Peyer's patch (tissue), 4 donors: ENCODE data around the gene UQCR11. TPM values are rescaled to one million over a fixed set of nuclear protein-coding genes. Genes with fewer than 3 reads are reported as not detected.

Experiments
- DNase-seq, 3 donors: peaks; one replicate each; pipeline ENCODE4 v3.0.0-alpha.2; 2017 to 2019
- H3K27ac ChIP-seq, 4 donors: fragments of 200-600 bp; sonication (generic); one replicate each; pipeline ENCODE4 v1.5.1; 2016 to 2019
- H3K27me3 ChIP-seq, 2 donors: fragments of 200-600 bp; sonication (generic); one replicate each; pipeline ENCODE4 v1.5.1; 2019
- H3K36me3 ChIP-seq, 3 donors: fragments of 200-600 bp; sonication (generic); one replicate each; pipeline ENCODE4 v1.5.1; 2016 to 2019
- H3K4me1 ChIP-seq, 4 donors: fragments of 200-600 bp; sonication (generic); one replicate each; pipeline ENCODE4 v1.5.1; 2016 to 2019
- H3K4me3 ChIP-seq, 4 donors: fragments of 200-600 bp; sonication (generic); 1 replicate in 3 of 4; 2 replicates in 1 of 4; pipeline ENCODE4 v1.5.1; 2016 to 2019; ENCODE audit warnings: mild to moderate bottlenecking in 1 of 4
- H3K9me3 ChIP-seq, 4 donors: fragments of 200-600 bp; sonication (generic); one replicate each; pipeline ENCODE4 v1.5.1; 2016 to 2019; ENCODE audit warnings: mild to moderate bottlenecking in 1 of 4
- POLR2A ChIP-seq, 2 donors: fragments of 450-650 bp; IDR thresholded peaks; one replicate each; pipeline ENCODE4 v1.5.1; 2017; ENCODE audit warnings: antibody characterized with exemption in 2 of 2, mild to moderate bottlenecking in 2 of 2, moderate library complexity in 2 of 2
- total RNA-seq, 4 donors: library from RNA; depleted of rRNA; stranded (reverse); fragments of >200 nt; gene quantifications; one replicate each; pipeline ENCODE4 v1.1.0, GENCODE V29; 2016
- TF ChIP-seq, protein P1 (sequence below), 6 experiments: fragments of 450-650 bp in 4 of 6; fragments of 200-600 bp in 2 of 6; sonication (generic) in 1 of 6; IDR thresholded peaks; one replicate each; pipeline ENCODE4 v1.5.1; 2017 to 2019; ENCODE audit warnings: antibody characterized with exemption in 6 of 6, mild to moderate bottlenecking in 3 of 6, moderate library complexity in 1 of 6

Gene UQCR11
- total RNA-seq, 4 donors from 2014 or later, result 59.8 to 122 (median 94.3) TPM

DNA sequence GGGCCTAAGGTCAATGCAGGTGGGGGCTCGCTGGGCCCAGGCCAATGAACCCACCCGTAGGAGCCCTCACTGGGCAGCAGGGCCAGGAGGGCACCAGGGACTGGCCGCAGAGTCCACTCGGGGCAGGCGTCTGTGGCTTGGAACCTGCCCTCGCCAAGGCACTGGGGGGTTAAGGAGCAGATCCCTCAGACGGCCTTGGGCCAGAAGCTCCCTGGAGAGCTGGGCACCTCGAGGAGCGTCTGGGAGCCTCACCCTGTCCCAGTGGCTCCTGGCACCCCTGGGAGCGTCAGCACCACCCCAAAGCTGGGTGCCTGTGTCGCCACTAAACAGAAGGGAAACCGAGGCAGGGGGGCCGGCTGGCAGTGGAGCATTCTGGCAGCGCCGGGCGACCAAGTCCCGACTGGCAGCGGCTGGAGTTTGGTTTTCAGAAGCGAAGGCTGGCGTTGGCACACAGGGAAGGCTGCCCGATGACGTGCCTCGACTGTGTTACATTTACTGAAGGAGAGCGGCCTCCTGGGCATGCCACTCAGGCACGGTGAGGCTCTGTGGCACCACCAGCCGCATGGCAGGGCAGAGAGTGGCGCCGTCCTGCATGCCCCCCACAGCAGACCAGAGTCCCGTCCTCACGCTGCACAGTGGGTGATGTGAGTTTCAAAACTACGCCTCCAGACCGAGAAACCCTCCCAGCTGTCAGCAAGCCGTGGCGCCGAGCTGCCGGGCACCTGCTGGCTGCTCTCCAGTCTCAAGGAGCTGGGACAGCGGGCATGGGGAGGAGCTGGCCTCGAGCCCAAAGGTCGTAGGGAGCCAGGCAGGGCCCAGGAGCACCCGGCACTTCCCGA is 28.0 kb downstream of the UQCR11 start:
- no peaks in the 10 kb centered on the region for H3K27me3 ChIP-seq
- no peaks in the 10 kb centered on the region for H3K9me3 ChIP-seq
- peaks cover 0 to 50% (median 0%) of the 10 kb centered on the region in 3 donors for H3K36me3 ChIP-seq
- no peak overlapping the region for H3K27ac ChIP-seq
- H3K4me1 ChIP-seq, result no peaks in the 10 kb centered on the region
- DNase-seq, result no peak
- no peak overlapping the region for H3K4me3 ChIP-seq
- no peak for TF ChIP-seq POLR2A (IDR thresholded peaks at IDR 0.05)
- TF ChIP-seq, protein P1, sequence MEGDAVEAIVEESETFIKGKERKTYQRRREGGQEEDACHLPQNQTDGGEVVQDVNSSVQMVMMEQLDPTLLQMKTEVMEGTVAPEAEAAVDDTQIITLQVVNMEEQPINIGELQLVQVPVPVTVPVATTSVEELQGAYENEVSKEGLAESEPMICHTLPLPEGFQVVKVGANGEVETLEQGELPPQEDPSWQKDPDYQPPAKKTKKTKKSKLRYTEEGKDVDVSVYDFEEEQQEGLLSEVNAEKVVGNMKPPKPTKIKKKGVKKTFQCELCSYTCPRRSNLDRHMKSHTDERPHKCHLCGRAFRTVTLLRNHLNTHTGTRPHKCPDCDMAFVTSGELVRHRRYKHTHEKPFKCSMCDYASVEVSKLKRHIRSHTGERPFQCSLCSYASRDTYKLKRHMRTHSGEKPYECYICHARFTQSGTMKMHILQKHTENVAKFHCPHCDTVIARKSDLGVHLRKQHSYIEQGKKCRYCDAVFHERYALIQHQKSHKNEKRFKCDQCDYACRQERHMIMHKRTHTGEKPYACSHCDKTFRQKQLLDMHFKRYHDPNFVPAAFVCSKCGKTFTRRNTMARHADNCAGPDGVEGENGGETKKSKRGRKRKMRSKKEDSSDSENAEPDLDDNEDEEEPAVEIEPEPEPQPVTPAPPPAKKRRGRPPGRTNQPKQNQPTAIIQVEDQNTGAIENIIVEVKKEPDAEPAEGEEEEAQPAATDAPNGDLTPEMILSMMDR (IDR thresholded peaks at IDR 0.05), result no peak

DNA sequence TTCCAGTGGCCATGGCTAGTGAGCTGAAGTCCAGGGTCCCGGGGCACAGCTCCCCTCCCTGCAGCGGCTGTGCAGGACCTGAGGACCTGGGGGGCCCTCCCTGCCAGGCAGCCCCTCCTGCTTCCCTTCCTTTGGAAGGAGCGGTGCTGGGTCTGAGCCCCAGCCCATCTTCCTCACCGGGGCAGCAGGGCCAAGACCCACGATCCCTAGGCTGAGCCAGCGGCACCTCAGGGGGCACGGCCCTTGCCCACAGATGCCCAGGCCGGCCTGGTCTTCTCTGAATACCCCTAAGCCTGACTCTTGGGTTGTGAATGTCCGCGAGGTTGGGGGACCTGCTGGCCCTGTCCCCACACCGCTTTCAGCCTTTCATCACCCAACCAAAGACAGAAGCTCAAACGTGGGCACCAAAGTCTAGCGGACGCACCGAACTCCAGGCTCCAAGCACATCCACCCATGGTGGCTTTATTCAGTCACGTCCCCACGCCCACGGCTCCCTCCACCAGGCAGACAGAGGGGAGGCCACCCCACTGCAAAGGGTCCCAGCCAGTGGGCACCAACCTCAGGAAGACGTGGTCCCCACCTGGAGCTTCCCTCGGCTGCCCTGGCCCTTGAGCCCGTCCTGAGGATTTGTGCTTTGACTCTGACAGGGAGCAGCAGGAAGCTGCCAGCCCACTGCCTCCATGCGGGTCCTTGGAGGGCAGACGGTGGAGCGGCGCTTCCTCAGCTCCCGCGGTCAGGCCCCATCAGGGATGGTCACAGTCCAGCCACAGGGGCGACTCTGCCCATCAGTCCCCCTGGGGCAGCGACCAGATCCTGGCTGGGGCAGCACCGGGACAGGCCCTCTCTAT is 28.8 kb downstream of the UQCR11 start:
- TF ChIP-seq POLR2A (IDR thresholded peaks at IDR 0.05), result no peak
- TF ChIP-seq, protein P1 (IDR thresholded peaks at IDR 0.05), result no peak
- Histone ChIP-seq H3K4me3 (no peak overlapping the region), H3K36me3 (peaks cover 0 to 42% (median 0%) of the 10 kb centered on the region in 3 donors), H3K27ac (no peak overlapping the region), H3K4me1 (no peaks in the 10 kb centered on the region), H3K27me3 (no peaks in the 10 kb centered on the region), H3K9me3 (no peaks in the 10 kb centered on the region)
- no peak for DNase-seq

DNA sequence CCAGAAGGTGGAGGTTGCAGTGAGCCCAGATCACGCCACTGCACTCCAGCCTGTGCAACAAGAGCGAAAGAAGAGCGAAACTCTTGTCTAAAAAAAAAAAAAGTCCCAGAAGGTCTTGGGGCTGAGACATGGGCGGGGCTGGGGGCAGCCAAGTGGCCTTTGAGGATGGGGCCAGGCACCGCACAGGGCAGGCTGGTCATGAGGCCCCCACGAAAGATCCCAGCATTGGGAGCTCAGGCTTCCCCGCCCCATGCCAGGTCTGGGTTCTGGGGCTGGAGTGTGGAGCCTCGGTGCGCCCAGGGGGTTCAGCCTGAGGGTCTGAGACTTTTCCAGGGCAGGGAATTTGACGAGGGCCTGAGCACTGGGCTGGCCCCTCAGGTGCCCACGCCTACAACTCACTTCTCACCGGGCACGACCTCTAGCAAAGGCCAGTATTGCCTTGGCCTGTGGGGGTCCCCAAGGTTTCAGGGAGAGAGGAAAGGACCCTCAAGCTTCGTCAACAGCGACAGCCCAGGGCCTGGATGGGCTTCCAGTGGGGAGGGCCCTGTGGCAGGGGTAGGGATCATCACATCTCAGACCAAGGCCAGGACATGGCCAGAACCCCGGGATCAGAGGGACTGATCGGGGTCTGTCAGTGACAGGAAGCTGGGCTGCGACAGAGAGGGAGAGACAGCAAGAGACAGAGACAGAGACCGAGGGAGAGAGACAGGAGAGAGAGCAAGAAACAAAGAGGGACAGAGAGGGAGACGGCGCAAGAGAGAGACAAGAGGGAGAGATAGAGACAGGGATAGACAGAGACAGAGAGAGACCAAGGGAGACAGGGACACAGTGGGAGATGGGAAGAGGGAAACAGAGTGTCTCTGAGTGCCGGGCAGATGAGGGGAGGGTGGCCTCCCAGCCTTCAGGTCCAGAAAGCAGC is 29.7 kb downstream of the UQCR11 start:
- peaks cover 0 to 33% (median 0%) of the 10 kb centered on the region in 3 donors for H3K36me3 ChIP-seq

DNA sequence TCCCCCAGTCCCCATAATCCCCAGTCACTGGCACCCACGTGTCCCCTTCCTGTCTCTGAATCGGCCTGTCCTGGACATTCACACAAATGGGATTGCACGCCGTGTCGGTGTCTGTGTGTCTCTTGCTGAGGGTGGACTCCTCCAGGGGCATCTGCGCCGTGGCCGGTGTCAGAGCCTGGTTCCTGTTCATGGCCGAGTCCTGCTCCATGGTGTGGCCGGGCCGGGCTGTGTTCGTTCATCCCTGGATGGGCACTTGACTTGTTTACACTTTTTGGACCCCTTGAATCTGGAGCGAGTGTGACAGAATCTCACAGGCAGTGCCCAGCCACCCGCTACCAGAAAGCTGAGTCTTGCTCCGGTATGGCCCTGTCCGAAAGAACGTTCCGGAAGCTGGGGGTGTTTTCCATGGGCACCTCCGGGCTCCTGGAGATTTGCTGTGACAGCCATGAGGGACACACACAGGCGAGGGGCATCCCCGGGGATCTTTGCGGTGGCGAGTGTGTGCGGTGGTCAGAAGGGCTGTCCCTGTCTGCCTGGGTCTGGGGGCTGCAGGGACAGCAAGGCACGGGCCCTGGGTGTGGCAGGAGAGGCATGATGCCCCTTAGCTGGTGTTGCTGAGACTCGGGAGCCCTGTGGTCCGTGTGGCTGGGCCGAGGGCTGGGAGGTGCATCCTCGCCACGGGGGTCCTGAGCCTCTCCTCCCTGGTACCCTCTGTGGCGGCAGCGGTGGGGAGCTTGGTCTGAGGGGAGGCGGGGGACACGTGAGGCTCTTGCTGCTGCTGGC is 30.7 kb downstream of the UQCR11 start:
- no peak overlapping the region for H3K27ac ChIP-seq
- DNase-seq, result no peak
- H3K36me3 ChIP-seq, result peaks cover 0 to 23% (median 0%) of the 10 kb centered on the region in 3 donors
- TF ChIP-seq POLR2A (IDR thresholded peaks at IDR 0.05), result no peak
- TF ChIP-seq, protein P1 (IDR thresholded peaks at IDR 0.05), result no peak
- H3K4me1 ChIP-seq, result no peaks in the 10 kb centered on the region
- H3K27me3 ChIP-seq, result no peaks in the 10 kb centered on the region
- no peaks in the 10 kb centered on the region for H3K9me3 ChIP-seq
- no peak overlapping the region for H3K4me3 ChIP-seq

More for the DNA sequence above, 29.7 kb downstream of the UQCR11 start:
- no peak for TF ChIP-seq POLR2A (IDR thresholded peaks at IDR 0.05)
- TF ChIP-seq, protein P1 (IDR thresholded peaks at IDR 0.05), result no peak
- Histone ChIP-seq H3K9me3 (no peaks in the 10 kb centered on the region), H3K4me3 (no peak overlapping the region), H3K4me1 (no peaks in the 10 kb centered on the region), H3K27me3 (no peaks in the 10 kb centered on the region), H3K27ac (no peak overlapping the region)
- no peak for DNase-seq
